NOMO-1 treated with DMSO at 0.1 percent for 48 hours (cell line): Measurements from ENCODE around the gene HOXA7.

ENCODE experiments used
- DNase-seq: peaks from one replicate; lab custom pipeline; 2025; ENCODE audit not compliant: unreplicated experiment; lab: John Stamatoyannopoulos, UW

The HOXA7 gene

DNA sequence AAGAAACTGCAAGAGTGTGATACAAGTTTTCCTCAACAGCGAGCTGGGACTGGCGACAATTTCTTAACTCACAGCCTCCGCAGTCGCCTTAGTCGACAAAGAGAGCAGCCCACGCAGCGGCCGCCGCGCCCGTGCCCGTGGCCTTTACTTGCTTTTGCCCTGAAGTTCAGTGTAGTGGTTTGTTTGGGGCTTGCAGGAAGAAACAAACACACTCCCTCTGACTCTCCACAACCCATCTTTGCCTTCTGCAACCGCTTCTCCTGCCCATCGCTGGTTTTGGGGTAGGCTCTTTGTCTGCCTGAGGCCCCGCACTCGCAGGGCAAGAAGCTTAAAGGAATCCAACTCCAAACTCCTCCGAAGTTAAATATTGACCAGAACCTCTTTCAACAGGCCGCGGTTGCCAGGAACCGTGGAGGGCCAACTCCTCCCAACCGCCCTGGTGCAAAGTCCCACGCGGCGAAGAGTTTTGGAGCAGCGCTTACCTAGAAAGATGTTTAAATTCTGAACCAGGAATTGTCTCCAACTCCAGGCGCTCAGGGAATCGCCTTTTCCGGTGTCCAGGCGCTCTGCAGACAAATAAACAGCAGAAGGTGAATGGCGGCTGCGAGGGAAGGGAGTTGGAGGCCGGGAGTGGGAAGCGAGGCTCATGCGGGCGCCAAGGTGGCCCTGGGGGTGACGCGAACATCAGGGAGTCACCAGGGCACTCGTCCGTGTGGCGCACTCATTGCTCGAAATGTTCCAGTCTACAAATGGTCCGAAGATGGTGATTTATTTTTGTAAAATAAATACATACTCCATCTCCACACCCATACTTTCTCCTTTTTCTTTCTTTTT is 34.2 kb downstream of the HOXA7 start:
- no peak for DNase-seq

DNA sequence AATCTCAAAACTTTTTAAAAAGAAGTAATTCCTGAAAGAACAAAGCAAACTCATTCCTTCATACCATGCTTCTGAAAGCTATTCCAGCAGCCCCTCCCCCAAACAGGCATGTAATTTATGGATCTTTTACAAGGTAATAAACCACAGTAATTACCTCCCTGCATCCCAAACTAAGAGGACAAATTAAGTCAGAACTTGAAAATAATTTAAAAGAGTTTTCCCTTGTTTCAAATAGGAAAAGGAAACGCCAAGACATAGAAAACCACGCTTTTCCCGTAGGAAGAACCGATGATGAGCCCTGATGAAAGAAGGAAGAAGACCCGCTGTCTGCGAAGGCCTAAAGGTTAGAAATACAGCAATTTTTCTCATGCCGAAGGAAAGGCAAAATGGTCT is 34.8 kb downstream of the HOXA7 start:
- no peak for DNase-seq

DNA sequence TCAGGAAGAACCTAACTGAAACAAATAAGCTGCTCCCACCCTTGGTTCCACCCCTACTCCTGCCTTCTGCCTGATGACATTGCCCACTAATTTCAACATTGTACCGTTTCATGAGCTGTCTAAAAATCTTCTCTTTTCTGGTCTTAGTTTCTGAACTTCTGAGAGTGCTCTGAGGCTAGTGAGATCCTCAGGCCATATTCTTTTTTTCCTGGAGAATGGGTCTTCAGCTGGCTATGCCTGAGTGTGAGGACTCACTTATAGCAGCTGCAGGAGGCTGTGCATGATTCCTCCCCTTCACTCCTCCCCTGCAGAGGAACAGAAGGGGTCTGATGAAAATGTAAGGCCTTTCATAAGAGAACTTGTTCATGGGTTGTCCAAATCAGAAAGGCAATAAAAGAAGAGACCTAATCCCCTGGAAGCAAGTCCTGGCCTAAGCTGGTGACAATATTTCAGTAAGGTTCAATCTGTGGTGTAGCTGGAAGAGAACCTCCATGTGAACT is 37.0 kb downstream of the HOXA7 start:
- DNase-seq = no peak

DNA sequence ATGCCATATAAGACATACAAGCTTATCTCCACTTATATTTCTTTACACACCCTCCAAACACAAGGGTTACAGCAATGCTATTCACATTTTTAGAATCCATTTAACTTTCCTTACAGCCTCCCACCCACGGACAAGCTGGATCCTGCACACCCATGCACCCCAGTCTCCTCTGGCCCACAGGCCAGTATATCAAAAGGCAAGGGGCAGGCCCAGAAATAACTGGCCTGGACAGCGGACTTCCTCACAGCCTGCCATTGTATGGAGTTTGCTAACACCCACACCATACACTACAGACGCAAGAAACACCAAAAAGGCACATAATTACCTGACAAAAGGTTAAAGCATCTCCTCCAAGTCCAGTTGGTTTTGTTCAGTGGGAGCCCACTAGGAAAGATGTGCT is 37.9 kb downstream of the HOXA7 start:
- no peak for DNase-seq

DNA sequence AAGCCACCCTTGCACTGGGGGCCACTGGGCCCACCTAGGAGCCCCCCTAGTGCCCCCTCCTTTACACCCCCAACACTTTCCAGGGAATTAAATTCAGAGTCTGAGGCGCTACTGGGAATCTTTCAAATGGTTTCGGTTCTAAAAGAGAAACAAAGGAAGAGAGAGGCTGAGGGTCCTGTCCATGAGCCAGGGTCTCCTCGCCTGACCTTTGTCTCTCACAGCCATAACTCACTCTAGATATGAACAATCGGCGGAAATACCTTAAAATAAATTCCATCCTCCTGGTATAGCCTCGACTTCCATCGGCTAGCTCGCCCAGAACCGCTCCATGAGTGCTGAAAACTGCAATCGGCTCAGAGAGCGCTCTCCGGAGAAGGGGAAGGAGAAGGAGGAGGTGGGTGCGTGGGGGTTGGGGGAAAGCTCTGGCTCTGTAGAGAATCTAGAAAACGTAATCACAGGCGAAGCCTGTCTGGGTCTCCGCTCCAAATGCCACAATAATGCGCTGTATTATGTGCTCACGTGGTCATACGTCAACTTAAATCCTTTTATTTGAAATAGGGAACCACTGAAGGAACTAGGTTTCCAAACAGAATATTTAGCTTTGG is 38.5 kb downstream of the HOXA7 start:
- no peak for DNase-seq

DNA sequence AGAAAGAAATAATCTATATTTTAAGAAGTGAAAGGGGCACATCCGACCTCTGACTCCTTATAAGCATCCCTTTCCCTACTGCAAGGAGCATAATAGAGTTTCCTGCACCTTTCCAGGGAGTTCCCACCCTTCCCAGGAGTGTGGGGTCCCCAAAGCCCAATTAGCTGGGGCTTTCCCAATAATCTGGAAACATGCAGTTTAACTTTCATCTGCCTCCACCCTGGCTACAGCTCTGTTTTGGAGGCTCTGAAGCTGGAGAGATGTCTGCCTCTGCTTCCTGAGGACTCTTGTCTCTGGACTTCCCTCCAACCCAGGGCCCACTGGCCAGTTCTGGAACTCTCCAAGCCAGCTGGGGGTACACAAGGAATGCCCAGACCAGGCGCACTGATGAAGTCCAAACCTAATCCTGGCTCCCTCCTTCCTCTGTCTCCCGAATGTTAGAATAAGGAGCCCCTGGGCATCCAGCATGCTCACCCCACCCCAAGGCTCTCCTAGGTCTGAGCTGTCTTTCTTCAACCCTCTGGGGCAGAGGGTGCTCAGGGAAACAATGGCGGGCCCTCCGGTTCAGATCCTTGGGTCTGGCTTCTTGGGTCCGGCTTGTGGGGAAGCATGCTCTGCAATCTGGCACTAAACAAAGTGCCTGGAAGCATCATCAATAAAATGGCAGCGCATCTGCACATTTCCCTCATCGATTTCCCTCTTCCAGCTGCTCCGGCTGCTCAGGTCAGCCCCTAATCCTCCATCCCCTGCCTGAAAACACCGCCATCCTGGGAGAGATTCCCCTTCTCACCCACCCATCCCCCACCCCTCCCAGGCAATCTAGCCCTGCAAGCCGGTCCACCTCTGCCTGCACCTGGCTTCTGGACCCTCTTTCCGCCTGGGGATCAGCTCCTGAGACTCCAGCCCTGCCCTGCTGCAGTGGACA is 39.3 kb downstream of the HOXA7 start:
- DNase-seq = no peak

DNA sequence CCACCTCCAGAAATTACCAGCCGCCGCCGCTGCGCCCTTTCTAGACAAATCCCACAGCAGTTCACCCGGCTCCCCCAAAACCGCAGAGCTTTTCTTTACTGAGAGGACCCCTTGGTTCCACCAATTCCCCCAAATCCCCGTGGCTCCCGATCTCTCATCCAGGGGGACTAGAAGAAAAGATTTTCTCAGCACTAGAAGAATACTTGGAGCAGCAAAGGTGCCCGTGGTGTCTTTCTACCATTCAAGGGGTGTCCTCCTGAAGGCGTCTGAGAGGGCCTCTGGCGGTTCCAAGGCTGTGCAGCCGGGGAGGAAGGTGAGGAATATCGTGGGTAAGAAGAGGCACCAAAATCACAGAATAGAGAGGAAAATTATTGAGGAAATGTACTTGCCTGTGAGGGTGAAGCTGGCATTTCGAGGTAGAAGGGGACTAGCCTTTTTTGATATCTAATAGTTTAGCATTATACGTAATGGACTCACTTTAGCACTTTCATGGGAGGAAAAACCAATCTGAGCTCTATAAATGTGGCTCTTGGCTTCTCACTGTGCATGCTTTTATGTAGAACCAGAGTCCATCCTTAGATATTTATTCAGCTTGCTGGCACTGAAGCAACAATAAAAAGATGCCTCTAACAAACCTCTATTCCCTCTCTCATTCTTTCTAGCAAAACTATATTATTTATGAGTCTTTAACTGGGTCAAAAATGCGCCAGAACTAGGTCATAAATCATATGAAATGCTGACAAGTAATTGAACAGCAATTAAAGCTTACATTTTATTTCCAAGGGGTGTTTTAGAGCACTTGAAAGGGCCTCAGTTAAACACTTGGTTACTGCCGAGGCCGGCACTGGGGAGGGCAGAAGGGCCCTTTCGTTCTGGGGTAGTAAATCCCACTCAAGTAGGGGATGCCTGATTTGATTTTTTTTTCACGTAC is 40.2 kb downstream of the HOXA7 start:
- DNase-seq = no peak

DNA sequence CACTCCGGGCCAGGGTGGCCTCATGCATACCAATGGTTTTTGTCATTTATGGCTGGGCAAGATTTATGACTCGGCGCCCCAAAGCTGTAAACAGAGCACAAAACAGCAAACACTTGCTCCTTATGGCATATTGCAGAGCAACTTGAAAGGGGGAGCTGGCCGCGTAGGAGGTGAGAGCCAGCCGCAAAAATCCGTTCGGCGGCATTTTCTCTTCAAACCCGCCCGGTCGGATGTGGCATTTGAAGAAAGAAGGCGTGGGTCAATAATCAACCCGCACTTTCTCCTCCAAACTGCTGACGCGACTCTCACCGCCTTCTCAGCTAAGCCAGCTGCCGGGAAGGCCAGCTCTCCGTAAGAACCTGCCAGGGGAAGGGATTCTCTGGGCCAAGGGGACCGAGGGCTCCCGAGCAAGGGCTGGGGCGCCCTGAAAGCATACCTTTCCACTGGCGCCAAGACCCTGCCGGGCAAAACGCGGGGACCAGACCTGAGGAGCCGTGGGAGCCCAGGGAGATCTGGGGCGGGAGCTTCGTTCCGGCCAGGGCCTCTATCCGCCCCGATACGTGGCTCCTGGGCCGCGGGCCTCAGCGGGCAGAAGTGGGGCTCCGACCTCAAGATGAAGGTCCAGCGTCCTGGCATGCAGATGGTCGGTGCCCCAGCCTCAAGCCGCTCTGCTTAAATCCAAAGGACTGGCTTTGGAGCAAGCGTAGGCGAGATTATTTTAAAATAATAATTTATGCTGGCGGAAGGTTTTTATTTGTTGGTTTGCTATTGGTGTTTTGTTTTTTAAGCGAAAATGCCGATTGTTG is 41.1 kb downstream of the HOXA7 start:
- DNase-seq = no peak

DNA sequence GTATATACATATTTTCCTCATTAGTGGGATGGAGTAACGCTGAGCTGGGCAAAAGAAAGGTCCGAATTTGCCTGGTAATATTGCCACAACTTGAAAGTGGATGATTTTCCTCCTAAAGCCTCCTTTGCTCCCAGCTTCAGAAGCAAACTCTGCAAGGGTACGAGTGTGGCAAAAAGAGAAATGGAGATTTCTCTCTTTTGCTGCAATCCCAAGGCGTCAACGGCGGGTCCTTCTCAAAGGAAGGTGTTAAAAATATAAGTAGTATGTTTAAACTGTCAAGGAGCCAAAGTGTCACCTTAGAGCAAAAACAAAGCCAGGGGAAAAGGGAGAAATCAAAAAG is 41.6 kb downstream of the HOXA7 start:
- no peak for DNase-seq

DNA sequence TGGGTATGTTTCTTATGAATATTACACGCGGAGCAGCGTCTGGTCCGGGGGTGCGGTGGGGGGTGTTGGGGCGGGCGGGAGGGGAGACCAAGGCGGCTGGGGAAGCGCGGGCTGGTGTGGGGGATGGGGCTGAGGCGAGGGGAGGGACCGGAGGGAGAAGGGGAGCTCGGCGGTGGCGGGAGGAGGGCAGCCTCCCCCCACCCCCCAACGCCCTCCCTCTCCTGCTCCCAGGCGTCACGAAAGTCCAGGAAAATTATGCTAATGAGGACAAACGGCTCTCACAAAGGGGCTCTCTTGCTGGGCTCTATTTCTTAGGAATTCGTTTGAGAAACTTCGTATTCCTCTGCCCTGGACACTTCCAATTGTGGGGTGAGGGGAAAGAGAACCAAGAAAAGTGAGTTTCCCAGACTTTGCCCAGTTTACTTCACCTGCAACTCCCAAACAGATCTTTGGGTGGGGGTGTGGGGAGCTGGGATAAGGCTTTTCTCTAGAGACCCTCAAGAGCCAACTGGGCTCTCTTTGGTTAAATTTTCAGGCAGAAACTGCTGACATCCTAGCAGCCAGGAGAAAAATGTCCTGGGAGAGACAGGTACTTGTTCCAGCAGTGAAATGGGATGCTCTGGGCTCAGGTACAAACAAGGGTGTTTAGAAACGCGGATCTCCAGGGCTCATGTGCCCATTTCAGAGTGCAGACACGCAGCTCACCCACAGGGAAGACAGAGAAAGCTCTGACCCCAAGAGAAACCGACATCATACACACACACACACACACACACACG is 42.3 kb downstream of the HOXA7 start:
- no peak for DNase-seq

DNA sequence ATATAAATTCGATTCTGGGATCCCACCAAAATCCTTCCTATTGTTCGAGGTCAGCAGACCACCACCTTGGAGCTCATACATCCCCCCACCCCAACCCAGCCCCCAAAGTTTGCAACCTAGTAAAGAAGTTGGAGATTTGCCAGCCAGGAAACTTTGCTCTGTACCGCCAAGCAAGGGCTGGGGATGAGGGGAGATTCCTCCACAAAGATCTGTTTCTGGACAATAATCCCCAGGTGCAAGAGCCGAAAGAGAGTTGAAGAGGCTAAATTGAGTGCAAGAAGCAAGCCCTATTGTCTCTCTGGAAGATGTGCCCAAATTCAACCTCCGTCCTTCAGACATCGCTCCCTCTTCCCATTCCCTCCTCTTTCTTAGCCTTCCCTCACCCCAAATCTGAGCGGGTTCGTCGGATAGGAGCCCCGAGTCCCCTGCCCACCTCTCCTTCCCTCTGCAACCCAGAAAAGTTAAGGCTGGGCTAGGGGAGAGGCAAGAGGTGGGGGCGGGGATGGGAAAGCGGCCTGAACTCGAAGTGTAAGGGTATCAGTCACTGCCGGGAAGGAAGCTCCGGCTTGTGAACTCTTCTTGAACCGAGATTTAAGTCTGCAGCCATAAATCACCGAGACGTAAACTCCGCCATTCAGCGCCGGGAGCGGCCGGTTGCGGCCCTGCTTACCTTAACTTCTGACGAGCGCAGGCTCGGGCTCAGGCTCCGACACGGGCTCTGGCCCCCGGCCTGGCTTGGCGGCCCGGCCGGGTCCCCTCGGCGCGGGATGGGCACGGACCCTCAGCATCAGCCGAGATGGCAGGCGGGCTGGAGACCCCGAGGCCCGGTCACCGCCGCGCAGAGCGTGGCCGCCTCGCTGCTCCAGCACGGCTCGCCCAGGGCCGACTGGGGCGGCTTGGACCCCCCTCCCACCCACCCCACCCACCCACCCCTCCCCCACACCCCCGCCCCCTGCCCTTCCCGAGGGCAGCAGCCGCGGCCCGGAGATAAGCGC is 43.2 kb downstream of the HOXA7 start:
- DNase-seq = no peak

DNA sequence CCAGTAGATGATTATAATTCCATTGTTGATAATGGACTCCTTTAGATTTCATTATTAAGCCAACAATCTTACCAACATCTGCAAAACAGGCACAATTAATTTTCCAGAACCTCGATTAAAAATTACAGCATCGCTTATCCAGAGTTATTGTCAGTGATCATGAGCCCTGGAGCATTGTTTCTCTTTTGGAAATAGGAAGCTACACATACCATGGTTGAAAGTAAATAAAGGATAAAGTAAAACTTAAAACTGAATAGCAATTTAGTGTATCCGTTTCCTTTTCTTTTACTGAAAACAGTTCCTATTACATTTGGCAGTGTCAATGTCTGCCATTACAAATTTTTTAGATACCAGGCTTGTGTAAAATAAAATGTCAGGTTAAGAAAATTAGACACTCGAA is 44.1 kb downstream of the HOXA7 start:
- no peak for DNase-seq

DNA sequence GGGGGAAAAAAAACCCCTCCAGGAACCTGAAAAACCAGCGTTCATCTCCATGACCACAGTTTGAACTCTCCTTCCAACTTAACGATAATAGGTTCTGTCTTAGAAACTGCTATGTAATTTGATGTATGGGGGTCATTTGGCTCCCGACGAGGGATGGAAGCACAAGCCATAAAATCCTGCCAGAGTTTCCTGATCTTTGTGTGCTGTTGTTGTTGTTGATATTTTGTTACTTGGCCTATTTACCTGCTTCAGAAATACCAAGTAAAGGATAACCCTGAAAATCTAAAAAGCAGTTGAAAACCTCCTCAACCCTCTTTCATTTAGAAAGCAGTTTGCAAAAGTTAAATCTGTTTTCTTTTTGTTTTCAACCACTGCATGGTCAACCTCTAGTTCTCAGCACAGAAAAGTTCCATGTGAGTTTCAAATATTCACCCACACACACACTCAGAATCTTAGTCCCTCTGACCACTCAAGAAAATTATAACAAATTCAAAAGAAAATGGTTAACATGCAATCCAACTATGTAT is 44.7 kb downstream of the HOXA7 start:
- no peak for DNase-seq

DNA sequence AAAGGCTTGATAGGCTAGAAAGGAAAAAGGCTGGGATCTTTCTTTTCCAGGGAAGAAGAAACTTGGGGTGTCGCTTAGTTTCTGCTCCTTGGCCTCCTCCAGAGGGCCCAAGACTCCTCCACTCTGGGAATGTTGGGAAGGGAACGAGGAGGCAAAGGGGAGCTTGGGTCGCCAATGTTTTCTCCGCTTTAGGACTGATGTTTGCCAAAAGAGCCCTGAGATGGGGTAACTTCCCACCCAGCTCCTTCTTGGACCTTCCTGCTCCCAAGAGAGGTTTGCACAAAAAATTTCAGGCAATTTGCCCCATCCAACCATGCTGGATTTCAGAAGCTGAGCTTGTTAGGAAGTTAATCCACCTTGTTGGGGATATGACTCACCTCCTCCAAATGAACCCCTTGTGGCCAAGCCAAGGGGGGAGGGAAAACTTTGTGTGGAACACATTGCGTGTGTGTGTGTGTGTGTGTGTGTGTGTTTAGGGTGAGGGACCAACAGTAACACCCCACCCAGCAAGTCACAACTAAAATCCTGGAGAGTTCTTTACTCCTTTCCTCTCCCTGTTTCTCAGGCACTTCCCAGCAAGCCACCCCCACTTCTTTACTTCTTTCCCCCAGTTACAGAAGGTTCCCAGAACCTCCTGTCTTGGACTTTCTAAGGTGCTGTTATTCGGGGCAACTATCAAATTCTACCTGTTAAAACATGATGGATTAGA is 45.3 kb downstream of the HOXA7 start:
- no peak for DNase-seq

DNA sequence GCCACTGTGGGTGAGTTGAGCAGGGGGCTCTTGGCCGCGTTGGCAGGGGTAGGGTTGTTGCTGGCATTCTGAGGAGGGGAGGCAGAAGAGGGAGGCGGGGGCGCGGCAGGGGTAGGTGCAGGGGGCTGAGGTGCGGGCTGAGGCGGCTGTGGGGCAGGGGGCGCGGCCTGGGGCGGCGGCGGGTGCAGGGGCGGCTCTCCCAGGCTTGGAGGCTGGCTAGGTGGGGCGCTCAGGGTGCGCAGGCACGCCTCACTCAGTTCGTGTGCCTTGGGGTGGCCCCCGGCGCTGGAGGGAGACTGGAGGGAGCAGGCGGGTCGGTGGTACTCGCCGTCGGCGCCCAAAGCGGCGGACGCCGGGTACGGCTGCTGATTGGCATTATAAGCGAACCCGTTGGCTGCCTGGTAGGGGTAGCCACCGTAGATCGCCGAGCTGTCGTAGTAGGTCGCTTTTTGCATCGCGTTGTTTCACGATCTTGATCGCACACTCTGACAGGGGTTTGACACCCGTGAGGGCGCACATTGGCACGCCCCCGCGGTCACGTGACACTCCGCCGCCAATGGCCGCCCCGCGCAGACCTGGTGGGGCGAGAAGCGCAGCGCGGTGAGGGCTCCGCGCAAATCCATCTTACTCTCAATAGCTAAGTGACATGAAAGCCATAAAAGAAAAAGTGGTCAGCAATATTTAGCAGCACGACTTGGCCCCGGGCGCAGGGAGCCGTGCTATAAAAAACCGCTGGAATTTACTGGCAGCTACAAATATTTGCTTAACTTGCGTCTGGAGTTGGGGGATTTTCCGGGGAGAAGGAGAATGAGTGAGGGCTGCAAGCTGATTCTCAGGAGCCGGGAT is 46.1 kb downstream of the HOXA7 start:
- DNase-seq = no peak
